Measurements from ENCODE around the gene AQP1. TPM values are rescaled to one million over a fixed set of nuclear protein-coding genes. Genes with fewer than 3 reads are reported as not detected.

AQP1 gene
- total and polyA plus RNA-seq, 4 donors: 8.9 to 76.3 (median 23.5) TPM

GRCh38 chr7:30873207-30873606 lies 38.4 kb upstream of the AQP1 start:
- DNase-seq (ENCODE audit: low spot score): no peak
- H3K36me3 ChIP-seq (ENCODE audit: control insufficient read depth in 4 of 4, insufficient read depth in 3 of 4, low read depth in 1 of 4, low read length in 3 of 4): no peaks in the 10 kb centered on the region
- 90% methylated on average over 2 of the region's 2 CpGs for WGBS
- H3K9me3 ChIP-seq (ENCODE audit: control insufficient read depth in 4 of 4, low read length in 3 of 4): no peaks in the 10 kb centered on the region
- no peak overlapping the region for H3K9ac ChIP-seq (ENCODE audit: low read depth in 1 of 2, low read length in 2 of 2)
- H3K4me3 ChIP-seq (ENCODE audit: low read depth in 1 of 3, low read length in 3 of 3): no peak overlapping the region
- H3K27me3 ChIP-seq (ENCODE audit: control insufficient read depth in 4 of 4, insufficient read depth in 4 of 4, low read length in 3 of 4): no peaks in the 10 kb centered on the region
- TF ChIP-seq GABPA (IDR thresholded peaks at IDR 0.05 in 1 of 2, conservative IDR thresholded peaks at IDR 0.05 in 1 of 2) (no peak), TAF1 (conservative IDR thresholded peaks at IDR 0.05) (no peak), NR2F2 (IDR thresholded peaks at IDR 0.05) (no peak), RXRA (IDR thresholded peaks at IDR 0.05) (no peak), FOXA2 (IDR thresholded peaks at IDR 0.05) (no peak), HNF4A (conservative IDR thresholded peaks at IDR 0.05) (no peak), HNF4G (IDR thresholded peaks at IDR 0.05) (no peak), ATF3 (IDR thresholded peaks at IDR 0.05) (no peak), YY1 (IDR thresholded peaks at IDR 0.05) (no peak), EGR1 (IDR thresholded peaks at IDR 0.05; ENCODE audit: low read depth in 2 of 2) (no peak), FOXA1 (IDR thresholded peaks at IDR 0.05) (no peak)
- TF ChIP-seq, protein P1, sequence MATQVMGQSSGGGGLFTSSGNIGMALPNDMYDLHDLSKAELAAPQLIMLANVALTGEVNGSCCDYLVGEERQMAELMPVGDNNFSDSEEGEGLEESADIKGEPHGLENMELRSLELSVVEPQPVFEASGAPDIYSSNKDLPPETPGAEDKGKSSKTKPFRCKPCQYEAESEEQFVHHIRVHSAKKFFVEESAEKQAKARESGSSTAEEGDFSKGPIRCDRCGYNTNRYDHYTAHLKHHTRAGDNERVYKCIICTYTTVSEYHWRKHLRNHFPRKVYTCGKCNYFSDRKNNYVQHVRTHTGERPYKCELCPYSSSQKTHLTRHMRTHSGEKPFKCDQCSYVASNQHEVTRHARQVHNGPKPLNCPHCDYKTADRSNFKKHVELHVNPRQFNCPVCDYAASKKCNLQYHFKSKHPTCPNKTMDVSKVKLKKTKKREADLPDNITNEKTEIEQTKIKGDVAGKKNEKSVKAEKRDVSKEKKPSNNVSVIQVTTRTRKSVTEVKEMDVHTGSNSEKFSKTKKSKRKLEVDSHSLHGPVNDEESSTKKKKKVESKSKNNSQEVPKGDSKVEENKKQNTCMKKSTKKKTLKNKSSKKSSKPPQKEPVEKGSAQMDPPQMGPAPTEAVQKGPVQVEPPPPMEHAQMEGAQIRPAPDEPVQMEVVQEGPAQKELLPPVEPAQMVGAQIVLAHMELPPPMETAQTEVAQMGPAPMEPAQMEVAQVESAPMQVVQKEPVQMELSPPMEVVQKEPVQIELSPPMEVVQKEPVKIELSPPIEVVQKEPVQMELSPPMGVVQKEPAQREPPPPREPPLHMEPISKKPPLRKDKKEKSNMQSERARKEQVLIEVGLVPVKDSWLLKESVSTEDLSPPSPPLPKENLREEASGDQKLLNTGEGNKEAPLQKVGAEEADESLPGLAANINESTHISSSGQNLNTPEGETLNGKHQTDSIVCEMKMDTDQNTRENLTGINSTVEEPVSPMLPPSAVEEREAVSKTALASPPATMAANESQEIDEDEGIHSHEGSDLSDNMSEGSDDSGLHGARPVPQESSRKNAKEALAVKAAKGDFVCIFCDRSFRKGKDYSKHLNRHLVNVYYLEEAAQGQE (IDR thresholded peaks at IDR 0.05): no peak
- H3K27ac ChIP-seq (ENCODE audit: low read depth in 1 of 2, low read length in 2 of 2): no peak overlapping the region
- peaks cover 0 to under 1% (median under 1%) of the 10 kb centered on the region in 4 donors for H3K4me1 ChIP-seq (ENCODE audit: control insufficient read depth in 4 of 4, insufficient read depth in 4 of 4, low read length in 3 of 4)

GRCh38 chr7:30873656-30874055 lies 38.0 kb upstream of the AQP1 start:
- Histone ChIP-seq H3K9me3 (ENCODE audit: control insufficient read depth in 4 of 4, low read length in 3 of 4) (no peaks in the 10 kb centered on the region), H3K27ac (ENCODE audit: low read depth in 1 of 2, low read length in 2 of 2) (no peak overlapping the region), H3K36me3 (ENCODE audit: control insufficient read depth in 4 of 4, insufficient read depth in 3 of 4, low read depth in 1 of 4, low read length in 3 of 4) (no peaks in the 10 kb centered on the region), H3K4me1 (ENCODE audit: control insufficient read depth in 4 of 4, insufficient read depth in 4 of 4, low read length in 3 of 4) (no peaks in the 10 kb centered on the region), H3K27me3 (ENCODE audit: control insufficient read depth in 4 of 4, insufficient read depth in 4 of 4, low read length in 3 of 4) (no peaks in the 10 kb centered on the region), H3K9ac (ENCODE audit: low read depth in 1 of 2, low read length in 2 of 2) (no peak overlapping the region), H3K4me3 (ENCODE audit: low read depth in 1 of 3, low read length in 3 of 3) (no peak overlapping the region)
- WGBS: 91% methylated on average over 6 of the region's 6 CpGs
- no peak for TF ChIP-seq TAF1 (conservative IDR thresholded peaks at IDR 0.05)
- TF ChIP-seq RAD21 (IDR thresholded peaks at IDR 0.05): no peak
- TF ChIP-seq, protein P1 (IDR thresholded peaks at IDR 0.05): no peak
- no peak for TF ChIP-seq ATF3 (IDR thresholded peaks at IDR 0.05)
- no peak for TF ChIP-seq HNF4A (conservative IDR thresholded peaks at IDR 0.05)
- no peak for TF ChIP-seq FOXA1 (IDR thresholded peaks at IDR 0.05)
- TF ChIP-seq RXRA (IDR thresholded peaks at IDR 0.05): no peak
- no peak for TF ChIP-seq HNF4G (IDR thresholded peaks at IDR 0.05)
- no peak for TF ChIP-seq EGR1 (IDR thresholded peaks at IDR 0.05; ENCODE audit: low read depth in 2 of 2)
- TF ChIP-seq JUND (IDR thresholded peaks at IDR 0.05): no peak
- no peak for TF ChIP-seq CTCF (IDR thresholded peaks at IDR 0.05; ENCODE audit: low read depth, low read length, missing input control)
- TF ChIP-seq GABPA (IDR thresholded peaks at IDR 0.05 in 1 of 2, conservative IDR thresholded peaks at IDR 0.05 in 1 of 2): no peak
- no peak for TF ChIP-seq FOXA2 (IDR thresholded peaks at IDR 0.05)
- no peak for TF ChIP-seq ZBTB33 (IDR thresholded peaks at IDR 0.05)
- no peak for DNase-seq (ENCODE audit: low spot score)
